ENCODE measurements around the gene VEPH1. TPM values are rescaled to one million over a fixed set of nuclear protein-coding genes. Genes with fewer than 3 reads are reported as not detected.
A peak's percentile ranks its signal among the peaks of the same experiment; 100 is the strongest.

Gene VEPH1
- total RNA-seq, 1 donor from 2014 or later = 2.7 TPM

DNA sequence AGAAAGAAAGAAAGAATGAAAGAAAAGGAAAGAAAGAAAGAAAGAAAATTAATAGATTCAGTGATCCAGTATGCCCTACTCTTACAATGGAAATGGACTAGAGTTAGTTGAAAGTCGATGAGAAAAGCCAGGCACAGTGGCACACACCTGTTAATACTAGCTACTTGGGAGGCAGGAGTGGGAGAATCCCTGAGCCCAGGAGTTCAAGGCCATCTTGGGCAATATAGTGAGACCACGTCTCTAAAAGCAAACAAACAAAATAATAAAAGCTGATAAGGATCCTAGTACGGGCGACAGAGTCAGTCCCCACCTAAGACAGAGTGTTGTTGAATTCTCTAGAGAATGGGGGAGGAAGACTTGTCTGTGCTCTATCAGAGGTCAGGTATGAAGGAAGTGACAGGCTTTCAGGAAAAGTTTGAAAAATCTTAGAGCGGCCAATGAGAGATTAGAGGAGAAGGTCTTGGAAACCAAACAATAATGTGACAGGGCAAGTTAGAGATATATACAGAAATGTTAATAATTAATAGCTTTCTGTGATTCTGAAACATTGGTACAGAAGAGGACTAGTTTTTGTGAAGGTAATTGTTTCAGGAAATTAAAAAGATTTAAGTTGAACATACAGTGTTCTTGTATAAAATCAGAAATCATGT lies 184.5 kb downstream of the VEPH1 start:
- Histone ChIP-seq H3K27ac (no peak overlapping the region), H3K27me3 (no peaks in the 10 kb centered on the region), H3K36me3 (no peaks in the 10 kb centered on the region), H3K9me3 (no peaks in the 10 kb centered on the region), H3K4me1 (no peaks in the 10 kb centered on the region), H3K4me3 (no peak overlapping the region)
- intact Hi-C loops (cut with DNase I) = no loop called here
- TF ChIP-seq, protein P1, sequence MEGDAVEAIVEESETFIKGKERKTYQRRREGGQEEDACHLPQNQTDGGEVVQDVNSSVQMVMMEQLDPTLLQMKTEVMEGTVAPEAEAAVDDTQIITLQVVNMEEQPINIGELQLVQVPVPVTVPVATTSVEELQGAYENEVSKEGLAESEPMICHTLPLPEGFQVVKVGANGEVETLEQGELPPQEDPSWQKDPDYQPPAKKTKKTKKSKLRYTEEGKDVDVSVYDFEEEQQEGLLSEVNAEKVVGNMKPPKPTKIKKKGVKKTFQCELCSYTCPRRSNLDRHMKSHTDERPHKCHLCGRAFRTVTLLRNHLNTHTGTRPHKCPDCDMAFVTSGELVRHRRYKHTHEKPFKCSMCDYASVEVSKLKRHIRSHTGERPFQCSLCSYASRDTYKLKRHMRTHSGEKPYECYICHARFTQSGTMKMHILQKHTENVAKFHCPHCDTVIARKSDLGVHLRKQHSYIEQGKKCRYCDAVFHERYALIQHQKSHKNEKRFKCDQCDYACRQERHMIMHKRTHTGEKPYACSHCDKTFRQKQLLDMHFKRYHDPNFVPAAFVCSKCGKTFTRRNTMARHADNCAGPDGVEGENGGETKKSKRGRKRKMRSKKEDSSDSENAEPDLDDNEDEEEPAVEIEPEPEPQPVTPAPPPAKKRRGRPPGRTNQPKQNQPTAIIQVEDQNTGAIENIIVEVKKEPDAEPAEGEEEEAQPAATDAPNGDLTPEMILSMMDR (IDR thresholded peaks at IDR 0.05) = no peak
- TF ChIP-seq POLR2A (IDR thresholded peaks at IDR 0.05) (no peak), POLR2AphosphoS5 (IDR thresholded peaks at IDR 0.05; ENCODE audit: insufficient read depth in 1 of 2, low read depth in 1 of 2) (no peak)
- DNase-seq (ENCODE audit: extremely low spot score in 2 of 2) = no peak

DNA sequence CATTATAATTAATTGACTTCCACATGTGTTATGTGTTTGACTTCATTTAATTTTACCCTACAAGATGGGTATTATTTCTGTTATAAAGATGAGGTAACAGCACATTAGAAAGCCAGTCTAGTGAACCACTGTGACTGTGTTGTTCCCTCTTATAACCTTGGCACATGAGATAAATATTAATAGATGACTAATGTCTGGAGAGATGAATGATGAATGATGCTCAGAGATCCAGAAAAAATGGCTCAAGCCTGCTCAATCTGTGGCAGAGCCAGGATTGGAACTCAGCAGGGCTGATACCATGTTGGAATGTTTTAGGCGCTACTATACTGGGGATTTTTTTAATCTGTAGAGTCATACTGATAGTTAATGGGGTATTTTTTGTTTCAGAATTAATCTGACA lies 185.3 kb downstream of the VEPH1 start:
- DNase-seq (ENCODE audit: extremely low spot score in 2 of 2) = no peak
- Histone ChIP-seq H3K27ac (no peak overlapping the region), H3K36me3 (no peaks in the 10 kb centered on the region), H3K27me3 (no peaks in the 10 kb centered on the region), H3K4me3 (no peak overlapping the region), H3K9me3 (no peaks in the 10 kb centered on the region), H3K4me1 (no peaks in the 10 kb centered on the region)
- intact Hi-C loops (cut with DNase I) = no loop called here
- TF ChIP-seq POLR2A (IDR thresholded peaks at IDR 0.05) (no peak), POLR2AphosphoS5 (IDR thresholded peaks at IDR 0.05; ENCODE audit: insufficient read depth in 1 of 2, low read depth in 1 of 2) (no peak)
- TF ChIP-seq, protein P1 (IDR thresholded peaks at IDR 0.05) = no peak

DNA sequence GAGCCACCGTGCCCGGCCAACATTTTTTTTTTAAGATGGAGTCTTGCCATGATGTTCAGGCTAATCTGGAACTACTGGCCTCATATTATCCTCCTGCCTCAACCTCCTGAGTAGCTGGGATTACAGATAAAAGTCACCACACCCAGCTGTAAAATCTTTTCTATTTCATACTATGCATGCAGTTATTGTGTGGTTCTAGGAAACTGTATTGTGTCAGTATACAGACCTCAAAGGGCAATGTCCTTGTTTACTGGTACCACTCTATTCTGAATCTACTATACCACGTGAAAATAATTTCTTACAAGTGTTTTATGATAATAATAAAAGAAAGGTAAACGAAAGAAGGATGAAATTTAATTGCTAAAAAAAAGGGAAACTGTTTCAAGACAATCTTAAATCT lies 190.0 kb downstream of the VEPH1 start:
- DNase-seq (ENCODE audit: extremely low spot score in 2 of 2) = no peak
- Histone ChIP-seq H3K4me1 (no peaks in the 10 kb centered on the region), H3K4me3 (no peak overlapping the region), H3K27ac (no peak overlapping the region), H3K27me3 (no peaks in the 10 kb centered on the region), H3K9me3 (no peaks in the 10 kb centered on the region), H3K36me3 (no peaks in the 10 kb centered on the region)
- TF ChIP-seq POLR2A (IDR thresholded peaks at IDR 0.05) (no peak), POLR2AphosphoS5 (IDR thresholded peaks at IDR 0.05; ENCODE audit: insufficient read depth in 1 of 2, low read depth in 1 of 2) (no peak)
- TF ChIP-seq, protein P1 (IDR thresholded peaks at IDR 0.05) = no peak
- intact Hi-C loops (cut with DNase I) = no loop called here

DNA sequence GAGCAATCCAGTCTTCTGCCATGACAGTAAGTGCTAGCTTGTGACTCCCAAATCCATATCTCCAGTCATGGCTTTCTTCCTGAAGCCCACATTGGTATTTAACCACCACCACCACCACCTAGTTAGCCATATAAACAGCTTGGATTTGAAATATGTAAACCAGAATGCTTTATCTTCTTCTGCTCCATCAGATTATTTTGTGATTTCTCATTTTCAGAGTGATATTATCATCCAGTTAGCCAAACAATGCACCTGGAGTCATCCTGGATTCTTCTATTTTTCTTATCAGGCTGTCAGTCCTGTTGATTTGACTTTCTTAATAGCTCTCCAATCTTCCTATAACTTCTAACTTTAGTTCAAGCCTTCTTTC lies 190.9 kb downstream of the VEPH1 start:
- no peak overlapping the region for H3K4me3 ChIP-seq
- H3K4me1 ChIP-seq = no peaks in the 10 kb centered on the region
- H3K27me3 ChIP-seq = no peaks in the 10 kb centered on the region
- TF ChIP-seq, protein P1 (IDR thresholded peaks at IDR 0.05) = no peak
- no peak for TF ChIP-seq POLR2AphosphoS5 (IDR thresholded peaks at IDR 0.05; ENCODE audit: insufficient read depth in 1 of 2, low read depth in 1 of 2)
- no peak for TF ChIP-seq POLR2A (IDR thresholded peaks at IDR 0.05)
- intact Hi-C loops (cut with DNase I) = no loop called here
- no peak overlapping the region for H3K27ac ChIP-seq
- H3K9me3 ChIP-seq = no peaks in the 10 kb centered on the region
- H3K36me3 ChIP-seq = no peaks in the 10 kb centered on the region
- DNase-seq (ENCODE audit: extremely low spot score in 2 of 2) = no peak

DNA sequence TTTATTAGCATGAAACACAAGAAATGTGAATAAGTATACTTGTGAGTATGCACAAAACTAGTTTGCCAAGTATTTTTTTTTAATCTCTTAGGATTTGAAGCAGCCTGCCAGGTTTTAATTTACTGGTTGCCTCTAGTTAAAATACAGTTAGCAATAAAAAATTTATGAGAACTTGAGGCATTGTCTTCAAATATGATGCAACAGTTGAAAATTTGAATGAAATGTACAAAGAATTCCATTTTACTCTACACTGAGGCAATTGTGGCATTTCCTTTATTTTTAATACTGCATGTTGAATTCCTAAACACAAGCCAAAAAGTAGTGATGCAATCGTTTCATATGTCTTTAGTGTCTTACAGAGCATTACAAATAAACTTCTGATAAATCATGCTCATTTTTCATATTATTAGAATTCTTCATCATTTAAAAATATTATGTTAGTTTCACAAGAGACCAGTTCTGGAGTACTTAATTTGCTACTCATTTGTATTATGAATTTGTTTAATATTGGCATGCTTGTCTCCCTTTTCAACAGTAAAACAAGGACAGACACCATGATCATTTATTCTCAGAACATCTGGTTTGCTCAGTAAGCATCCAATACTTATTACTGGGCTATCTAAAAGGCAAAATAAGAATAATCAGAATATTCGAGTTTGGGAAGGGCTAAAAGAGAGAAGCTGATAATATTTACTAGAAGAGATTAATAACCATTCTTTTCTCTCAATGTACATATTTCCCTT lies 191.4 kb downstream of the VEPH1 start:
- Histone ChIP-seq H3K27me3 (no peaks in the 10 kb centered on the region), H3K27ac (no peak overlapping the region), H3K4me1 (no peaks in the 10 kb centered on the region), H3K4me3 (no peak overlapping the region), H3K9me3 (no peaks in the 10 kb centered on the region), H3K36me3 (no peaks in the 10 kb centered on the region)
- TF ChIP-seq POLR2A (IDR thresholded peaks at IDR 0.05) = no peak
- TF ChIP-seq POLR2AphosphoS5 (IDR thresholded peaks at IDR 0.05; ENCODE audit: insufficient read depth in 1 of 2, low read depth in 1 of 2) = peak in 1 of 2 donors; percentile 14
- TF ChIP-seq, protein P1 (IDR thresholded peaks at IDR 0.05) = no peak
- no peak for DNase-seq (ENCODE audit: extremely low spot score in 2 of 2)
- intact Hi-C loops (cut with DNase I) = no loop called here
